ENCODE data around the gene COL20A1. TPM values are rescaled to one million over a fixed set of nuclear protein-coding genes. Genes with fewer than 3 reads are reported as not detected.

Gene COL20A1
- total RNA-seq, 2 donors from 2014 or later = 0.50 to 0.58 TPM

DNA sequence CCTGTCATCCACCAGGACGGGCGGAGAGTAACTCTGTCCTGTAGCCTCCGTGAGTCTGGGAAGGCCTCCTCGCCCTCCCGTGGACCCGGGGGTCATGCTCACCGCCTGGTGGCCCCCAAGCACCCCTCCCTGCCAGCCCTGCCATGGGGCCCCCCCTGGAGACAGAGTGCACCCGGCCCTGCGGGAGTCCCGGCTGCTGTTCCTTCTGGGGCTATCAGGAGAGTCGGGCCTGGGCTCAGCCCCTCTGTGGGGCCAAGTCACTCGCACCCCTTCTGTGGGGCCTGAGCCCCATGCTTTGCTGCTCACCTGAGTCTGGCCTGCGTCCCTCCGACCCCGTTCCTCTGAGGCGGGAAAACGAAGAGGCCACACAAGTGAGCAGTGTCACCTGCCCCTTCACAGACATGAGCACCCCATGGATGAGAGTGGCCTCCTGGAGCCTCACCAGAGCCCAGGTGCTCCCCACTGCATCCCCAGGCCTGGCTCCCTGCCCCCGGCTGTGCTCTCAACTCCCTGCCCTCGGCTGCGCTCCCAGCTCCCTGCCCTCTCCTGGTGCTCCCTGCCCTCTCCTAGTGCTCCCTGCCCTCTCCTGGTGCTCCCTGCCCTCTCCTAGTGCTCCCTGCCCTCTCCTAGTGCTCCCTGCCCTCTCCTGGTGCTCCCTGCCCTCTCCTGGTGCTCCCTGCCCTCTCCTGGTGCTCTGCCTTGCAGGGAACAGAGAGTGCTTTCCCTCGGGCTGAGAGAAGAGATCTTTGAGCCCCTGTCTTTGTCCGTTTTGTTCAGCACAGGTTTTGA is 72.8 kb downstream of the COL20A1 start:
- no peak overlapping the region for H3K27ac Mint-ChIP-seq
- H3K36me3 Mint-ChIP-seq (ENCODE audit: insufficient read depth in 2 of 2) = no peaks in the 10 kb centered on the region
- DNase-seq (no peak), ATAC-seq (replicated peaks in 1 of 2) (no peak)
- peaks cover 11% of the 10 kb centered on the region for H3K27me3 Mint-ChIP-seq (ENCODE audit: low read depth)
- no peaks in the 10 kb centered on the region for H3K9me3 Mint-ChIP-seq
- peaks cover 6% of the 10 kb centered on the region for H3K4me1 Mint-ChIP-seq (ENCODE audit: low read depth)
- no peak overlapping the region for H3K4me3 Mint-ChIP-seq

DNA sequence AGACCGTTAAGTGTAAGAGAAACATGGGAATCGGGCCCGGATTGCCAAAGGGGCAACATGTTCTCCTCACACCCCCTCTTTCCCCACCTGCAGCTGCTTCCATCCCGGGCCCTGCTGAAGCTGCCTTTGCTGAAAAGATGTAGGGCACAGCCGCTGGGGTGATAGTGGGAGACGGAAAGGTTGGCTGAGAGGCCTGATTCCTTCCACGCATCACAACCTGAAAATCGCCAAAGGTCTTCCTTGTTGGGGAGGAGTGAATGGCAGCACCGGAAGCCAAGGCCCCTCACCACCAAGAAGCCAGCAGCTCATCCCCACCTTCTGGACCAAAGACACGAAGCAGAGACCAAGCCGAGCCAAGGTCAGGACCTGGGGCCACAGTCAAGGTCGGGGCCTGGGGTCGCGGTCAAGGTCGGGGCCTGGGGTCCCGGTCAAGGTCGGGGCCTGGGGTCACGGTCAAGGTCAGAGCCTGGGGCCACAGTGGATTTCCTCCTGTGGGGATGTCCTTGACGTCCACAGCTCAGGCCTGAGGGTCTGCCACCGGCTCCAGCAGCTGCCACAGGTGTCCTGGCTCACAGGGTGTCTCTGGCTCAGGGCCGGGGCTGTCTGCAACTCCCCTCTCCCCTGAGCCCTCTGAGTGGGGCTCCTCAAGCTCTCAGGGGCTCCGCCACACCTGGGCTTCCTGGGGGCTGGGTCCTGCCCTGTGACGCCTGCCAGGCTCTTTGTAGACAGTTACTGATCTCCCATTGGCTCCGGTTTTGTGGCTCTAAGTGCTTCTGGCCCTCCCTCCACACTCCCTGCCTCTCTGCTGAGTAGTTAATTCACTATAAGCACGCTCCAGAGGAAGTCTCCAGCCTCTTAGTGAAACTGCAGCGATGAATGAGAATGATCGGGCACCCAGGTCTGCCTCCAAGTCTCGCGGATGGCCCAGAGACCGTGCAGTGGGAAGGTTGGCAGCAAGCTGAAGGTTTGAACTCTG is 73.7 kb downstream of the COL20A1 start:
- Mint-ChIP-seq H3K4me1 (ENCODE audit: low read depth) (peaks cover 6% of the 10 kb centered on the region), H3K27me3 (ENCODE audit: low read depth) (peaks cover 11% of the 10 kb centered on the region), H3K27ac (no peak overlapping the region), H3K4me3 (no peak overlapping the region), H3K9me3 (no peaks in the 10 kb centered on the region), H3K36me3 (ENCODE audit: insufficient read depth in 2 of 2) (no peaks in the 10 kb centered on the region)
- DNase-seq = no peak
- no peak for ATAC-seq (replicated peaks in 1 of 2)

DNA sequence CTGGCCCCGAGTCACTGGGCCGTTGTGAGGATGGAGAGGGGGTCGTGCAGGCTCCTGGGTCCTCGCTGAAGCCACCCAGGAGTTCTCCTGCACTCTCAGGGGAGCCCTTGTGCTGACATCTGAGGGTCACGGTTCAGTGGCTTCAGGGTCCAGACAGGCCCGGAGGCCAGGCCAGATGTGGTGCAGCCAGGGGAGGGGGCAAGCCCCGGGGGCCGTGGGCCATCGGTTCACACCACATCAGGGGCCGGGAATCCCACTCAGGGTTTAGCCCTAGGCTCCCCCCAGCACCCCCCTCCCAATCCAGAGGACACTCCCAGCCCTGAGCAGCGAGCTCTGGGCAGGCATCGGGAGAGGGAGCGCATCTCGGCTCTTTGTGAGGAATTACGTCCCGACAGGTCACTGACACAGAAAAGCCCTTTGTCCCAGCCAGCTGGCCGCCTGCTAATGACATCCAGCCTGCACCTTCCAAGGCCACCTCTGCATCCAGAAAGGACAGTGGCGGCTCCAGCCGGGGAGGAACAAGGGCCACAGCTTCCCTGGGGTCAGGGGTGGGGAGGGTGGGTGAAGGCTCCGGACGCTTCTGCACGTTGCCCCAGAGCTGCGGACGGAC is 74.6 kb downstream of the COL20A1 start:
- ATAC-seq (replicated peaks in 1 of 2) = no peak
- H3K27me3 Mint-ChIP-seq (ENCODE audit: low read depth) = peaks cover 6% of the 10 kb centered on the region
- H3K4me1 Mint-ChIP-seq (ENCODE audit: low read depth) = peaks cover 2% of the 10 kb centered on the region
- H3K36me3 Mint-ChIP-seq (ENCODE audit: insufficient read depth in 2 of 2) = no peaks in the 10 kb centered on the region
- no peak overlapping the region for H3K27ac Mint-ChIP-seq
- H3K9me3 Mint-ChIP-seq = no peaks in the 10 kb centered on the region
- H3K4me3 Mint-ChIP-seq = no peak overlapping the region
- no peak for DNase-seq

- no peaks in the 10 kb centered on the region for H3K27me3 Mint-ChIP-seq (ENCODE audit: low read depth)
- H3K4me1 Mint-ChIP-seq (ENCODE audit: low read depth) = no peaks in the 10 kb centered on the region
- no peaks in the 10 kb centered on the region for H3K36me3 Mint-ChIP-seq (ENCODE audit: insufficient read depth in 2 of 2)
- no peak overlapping the region for H3K27ac Mint-ChIP-seq
- H3K4me3 Mint-ChIP-seq = no peak overlapping the region
- H3K9me3 Mint-ChIP-seq = no peaks in the 10 kb centered on the region
- no peak for ATAC-seq (replicated peaks in 1 of 2)
- DNase-seq = no peak
These were observed 75.2 kb downstream of the COL20A1 start for GRCh38 chr20:63368151-63368550.

- Mint-ChIP-seq H3K9me3 (no peaks in the 10 kb centered on the region), H3K36me3 (ENCODE audit: insufficient read depth in 2 of 2) (no peaks in the 10 kb centered on the region), H3K27ac (no peak overlapping the region), H3K4me3 (no peak overlapping the region), H3K27me3 (ENCODE audit: low read depth) (no peaks in the 10 kb centered on the region), H3K4me1 (ENCODE audit: low read depth) (no peaks in the 10 kb centered on the region)
- ATAC-seq (replicated peaks in 1 of 2) (no peak), DNase-seq (no peak)
These were observed 76.1 kb downstream of the COL20A1 start for GRCh38 chr20:63369024-63369530.

- Mint-ChIP-seq H3K36me3 (ENCODE audit: insufficient read depth in 2 of 2) (no peaks in the 10 kb centered on the region), H3K4me1 (ENCODE audit: low read depth) (no peaks in the 10 kb centered on the region), H3K27me3 (ENCODE audit: low read depth) (no peaks in the 10 kb centered on the region), H3K4me3 (no peak overlapping the region), H3K9me3 (no peaks in the 10 kb centered on the region), H3K27ac (no peak overlapping the region)
- no peak for ATAC-seq (replicated peaks in 1 of 2)
- DNase-seq = no peak
These were observed 77.0 kb downstream of the COL20A1 start for GRCh38 chr20:63369724-63370617.

- no peaks in the 10 kb centered on the region for H3K4me1 Mint-ChIP-seq (ENCODE audit: low read depth)
- DNase-seq (no peak), ATAC-seq (replicated peaks in 1 of 2) (no peak)
- no peaks in the 10 kb centered on the region for H3K27me3 Mint-ChIP-seq (ENCODE audit: low read depth)
- no peak overlapping the region for H3K27ac Mint-ChIP-seq
- H3K4me3 Mint-ChIP-seq = no peak overlapping the region
- no peaks in the 10 kb centered on the region for H3K9me3 Mint-ChIP-seq
- no peaks in the 10 kb centered on the region for H3K36me3 Mint-ChIP-seq (ENCODE audit: insufficient read depth in 2 of 2)
These were observed 77.7 kb downstream of the COL20A1 start for GRCh38 chr20:63370618-63371187.

DNA sequence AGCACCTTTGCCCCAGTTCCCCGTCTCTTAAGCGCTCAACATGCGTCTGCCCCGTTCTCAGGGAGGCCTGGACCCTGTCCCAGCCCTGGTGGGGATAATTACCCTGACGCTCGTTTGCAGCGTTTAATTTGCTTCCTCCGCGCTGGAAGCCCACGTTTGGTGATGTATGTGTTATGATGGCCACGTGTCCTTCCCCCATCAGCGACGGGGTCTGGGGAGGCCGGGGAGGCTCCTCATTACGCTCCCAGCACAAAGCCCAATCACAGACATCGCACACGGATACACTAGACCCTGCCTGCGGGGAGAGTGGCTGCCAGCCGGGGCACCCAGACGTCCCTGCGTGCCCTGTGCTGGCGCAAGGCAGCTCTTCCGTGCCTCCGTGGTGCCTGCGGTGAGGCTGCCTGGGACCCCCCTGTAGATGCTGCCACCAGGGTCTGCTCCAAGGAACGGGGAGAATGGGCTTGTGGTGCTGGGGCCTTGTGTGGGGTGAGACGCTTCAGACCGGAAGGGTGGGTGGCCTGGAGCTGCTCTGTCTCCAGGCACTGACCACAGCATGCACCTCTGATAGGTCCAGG is 78.4 kb downstream of the COL20A1 start:
- no peak overlapping the region for H3K4me3 Mint-ChIP-seq
- no peak for ATAC-seq (replicated peaks in 1 of 2)

GRCh38 chr20:63372971-63373885 is 80.2 kb downstream of the COL20A1 start:
- ATAC-seq (replicated peaks in 1 of 2) = no peak
- Mint-ChIP-seq H3K4me3 (no peak overlapping the region), H3K4me1 (ENCODE audit: low read depth) (no peaks in the 10 kb centered on the region), H3K9me3 (no peaks in the 10 kb centered on the region), H3K27ac (no peak overlapping the region), H3K36me3 (ENCODE audit: insufficient read depth in 2 of 2) (no peaks in the 10 kb centered on the region), H3K27me3 (ENCODE audit: low read depth) (peaks cover 6% of the 10 kb centered on the region)
- no peak for DNase-seq

More for the DNA sequence above, 78.4 kb downstream of the COL20A1 start:
- Mint-ChIP-seq H3K27me3 (ENCODE audit: low read depth) (peaks cover 5% of the 10 kb centered on the region), H3K9me3 (no peaks in the 10 kb centered on the region), H3K4me1 (ENCODE audit: low read depth) (no peaks in the 10 kb centered on the region), H3K27ac (no peak overlapping the region), H3K36me3 (ENCODE audit: insufficient read depth in 2 of 2) (no peaks in the 10 kb centered on the region)
- DNase-seq = no peak

DNA sequence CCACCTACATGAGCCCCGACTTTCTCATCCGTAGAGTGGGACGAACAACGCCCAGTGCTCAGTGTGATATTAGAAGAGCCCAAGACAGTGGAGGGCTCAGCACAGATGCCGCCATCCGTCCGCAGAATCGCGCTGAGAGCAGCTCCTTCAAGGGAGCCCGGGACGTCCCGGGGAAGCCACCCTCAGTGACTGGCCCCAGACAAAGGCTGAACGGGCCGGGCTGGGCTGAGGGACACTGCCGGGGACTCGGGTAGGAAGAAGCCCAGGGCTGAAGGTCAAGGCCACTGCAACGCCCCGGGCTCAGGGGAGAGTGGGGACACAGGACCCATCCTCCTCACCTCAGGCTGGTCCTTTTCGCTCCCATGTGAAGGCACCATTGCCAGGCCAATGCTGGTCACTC is 81.0 kb downstream of the COL20A1 start:
- H3K4me1 Mint-ChIP-seq (ENCODE audit: low read depth) = no peaks in the 10 kb centered on the region
- no peak overlapping the region for H3K4me3 Mint-ChIP-seq
- DNase-seq (no peak), ATAC-seq (replicated peaks in 1 of 2) (no peak)
- no peaks in the 10 kb centered on the region for H3K36me3 Mint-ChIP-seq (ENCODE audit: insufficient read depth in 2 of 2)
- no peak overlapping the region for H3K27ac Mint-ChIP-seq
- H3K9me3 Mint-ChIP-seq = no peaks in the 10 kb centered on the region
- peaks cover 8% of the 10 kb centered on the region for H3K27me3 Mint-ChIP-seq (ENCODE audit: low read depth)

GRCh38 chr20:63374504-63374903 is 81.5 kb downstream of the COL20A1 start:
- DNase-seq (no peak), ATAC-seq (replicated peaks in 1 of 2) (no peak)
- H3K27ac Mint-ChIP-seq = no peak overlapping the region
- peaks cover 12% of the 10 kb centered on the region for H3K27me3 Mint-ChIP-seq (ENCODE audit: low read depth)
- no peaks in the 10 kb centered on the region for H3K9me3 Mint-ChIP-seq
- H3K4me3 Mint-ChIP-seq = no peak overlapping the region
- H3K36me3 Mint-ChIP-seq (ENCODE audit: insufficient read depth in 2 of 2) = no peaks in the 10 kb centered on the region
- H3K4me1 Mint-ChIP-seq (ENCODE audit: low read depth) = no peaks in the 10 kb centered on the region
